Tibial nerve (tissue), 3 donors: ENCODE results near the gene PROCA1.

Source experiments
- CTCF ChIP-seq, 5 experiments: fragments of 200-600 bp in 3 of 5; fragments of 450-650 bp in 2 of 5; sonication (generic) in 3 of 5; IDR thresholded peaks; one replicate each; pipeline ENCODE4 v1.5.1; 2016 to 2019; ENCODE audit warnings: antibody characterized with exemption in 5 of 5, mild to moderate bottlenecking in 3 of 5, moderate library complexity in 2 of 5
- POLR2A ChIP-seq, 2 donors: fragments of 450-650 bp; IDR thresholded peaks; one replicate each; pipeline ENCODE4 v1.6.1; 2017; ENCODE audit warnings: antibody characterized with exemption in 2 of 2, mild to moderate bottlenecking in 2 of 2, moderate library complexity in 2 of 2

DNA sequence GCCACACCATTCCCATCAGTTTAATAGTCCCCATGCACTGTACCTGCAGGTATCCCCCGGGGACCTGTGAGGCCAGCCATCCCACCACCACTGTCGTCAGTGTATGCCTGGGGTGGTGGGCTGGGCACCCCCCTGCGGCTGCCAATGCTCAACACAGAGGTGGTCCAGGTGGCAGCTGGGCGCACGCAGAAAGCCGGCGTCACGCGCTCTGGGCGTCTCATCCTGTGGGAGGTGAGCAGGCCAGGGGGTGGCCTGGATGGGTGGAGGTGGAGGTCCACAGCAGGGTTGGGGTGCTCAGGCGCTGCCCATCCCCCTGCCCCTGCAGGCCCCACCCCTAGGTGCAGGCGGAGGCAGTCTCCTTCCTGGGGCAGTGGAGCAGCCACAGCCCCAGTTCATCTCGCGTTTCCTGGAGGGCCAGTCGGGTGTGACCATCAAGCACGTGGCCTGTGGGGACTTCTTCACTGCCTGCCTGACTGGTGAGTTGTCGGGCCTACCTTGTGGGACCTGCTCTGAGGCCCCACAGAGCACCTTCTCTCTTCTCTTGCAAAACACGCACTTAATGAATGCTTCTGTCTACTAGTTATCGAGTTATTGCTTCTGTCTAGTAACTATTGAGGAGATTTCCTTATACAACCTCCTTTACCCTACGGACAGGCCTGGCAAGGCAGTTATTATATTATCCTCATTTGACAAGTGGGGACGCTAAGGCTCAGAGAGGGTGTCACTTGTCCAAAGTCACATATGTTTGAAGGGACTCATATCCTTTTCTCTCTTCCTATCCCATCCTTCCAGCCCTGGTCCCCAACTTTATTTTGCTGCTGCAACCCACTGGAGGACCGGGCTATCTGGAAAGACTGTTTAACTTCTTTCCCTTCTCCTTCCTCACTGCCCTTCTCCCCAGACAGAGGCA, 26.3 kb upstream of the PROCA1 start:
- no peak for TF ChIP-seq POLR2A (IDR thresholded peaks at IDR 0.05)
- no peak for TF ChIP-seq CTCF (IDR thresholded peaks at IDR 0.05)
